HG03039 (cell line): ENCODE measurements around the gene EGR1.
"Not testable (repeated sequence)": the region's sequence is repeated elsewhere in the genome, so short reads cannot be mapped to it uniquely, and the experiment has no call there.

Experiments
- ATAC-seq: cut with Tn5 transposase; IDR thresholded peaks from one replicate; pipeline ENCODE4 v1.9.1; 2021; ENCODE audit warnings: mild to moderate bottlenecking, moderate library complexity; ENCODE audit not compliant: unreplicated experiment

EGR1 gene

DNA sequence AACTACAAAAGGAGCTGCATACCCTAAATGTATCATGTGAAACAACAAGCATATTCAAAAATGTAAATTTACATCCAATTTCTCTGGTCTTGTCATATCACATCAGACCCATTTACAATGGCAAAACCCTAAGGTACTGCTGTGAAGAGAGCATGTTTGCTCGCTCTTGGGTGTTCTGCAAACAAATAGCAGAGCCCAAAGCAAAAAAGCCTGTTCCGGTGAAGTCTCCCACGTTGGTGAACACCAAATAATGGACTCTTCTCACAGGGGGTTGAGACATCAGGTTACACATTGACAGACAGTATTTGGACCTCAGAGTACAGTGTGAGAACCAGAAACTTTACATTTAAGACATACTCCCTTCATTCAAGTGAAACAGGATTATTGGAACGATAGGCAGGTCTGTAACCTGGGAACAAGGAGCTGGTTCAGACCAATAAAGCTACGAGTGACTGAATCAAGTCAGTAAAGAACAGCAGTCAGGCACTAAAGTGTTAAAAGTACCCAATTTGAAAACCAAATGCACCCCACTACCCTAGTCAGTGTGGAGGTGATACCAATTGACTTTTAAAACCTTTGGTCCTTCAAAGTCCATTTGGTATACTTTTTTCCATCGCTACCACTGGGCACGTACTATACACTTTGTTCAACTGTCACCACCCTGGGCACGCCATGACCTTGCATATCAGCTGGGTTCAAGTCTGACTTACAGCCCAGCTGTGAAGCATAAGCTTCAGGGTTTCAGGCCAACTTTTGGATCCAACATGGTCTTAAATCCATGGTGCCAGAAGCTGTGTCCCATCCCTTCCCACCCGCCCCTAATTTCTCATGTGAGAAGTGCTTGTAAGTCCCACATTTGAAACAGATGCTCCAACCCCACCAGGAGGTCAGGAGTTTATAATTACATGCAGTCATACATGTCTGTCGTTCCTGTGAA lies 41.4 kb downstream of the EGR1 start:
- no peak for ATAC-seq

- not testable (repeated sequence) for ATAC-seq
These were observed 42.2 kb downstream of the EGR1 start for GRCh38 chr5:138507485-138507884.

- ATAC-seq, result no peak
These were observed 43.7 kb downstream of the EGR1 start for GRCh38 chr5:138508958-138509357.

- ATAC-seq, result no peak
These were observed 48.7 kb downstream of the EGR1 start for GRCh38 chr5:138514021-138514420.

GRCh38 chr5:138515556-138516245 lies 50.4 kb downstream of the EGR1 start:
- ATAC-seq, result no peak

- no peak for ATAC-seq
These were observed 52.2 kb downstream of the EGR1 start for GRCh38 chr5:138517437-138517836.
